Stimulated activated naive CD4-positive, alpha-beta T cell treated with Interleukin-2 at 50 U/mL for 16 hours (primary cell): Measurements from ENCODE around the gene TMEM89.

Experiments
- DNase-seq: peaks from one replicate; lab custom pipeline; 2025; lab: John Stamatoyannopoulos, UW

The TMEM89 gene

DNA sequence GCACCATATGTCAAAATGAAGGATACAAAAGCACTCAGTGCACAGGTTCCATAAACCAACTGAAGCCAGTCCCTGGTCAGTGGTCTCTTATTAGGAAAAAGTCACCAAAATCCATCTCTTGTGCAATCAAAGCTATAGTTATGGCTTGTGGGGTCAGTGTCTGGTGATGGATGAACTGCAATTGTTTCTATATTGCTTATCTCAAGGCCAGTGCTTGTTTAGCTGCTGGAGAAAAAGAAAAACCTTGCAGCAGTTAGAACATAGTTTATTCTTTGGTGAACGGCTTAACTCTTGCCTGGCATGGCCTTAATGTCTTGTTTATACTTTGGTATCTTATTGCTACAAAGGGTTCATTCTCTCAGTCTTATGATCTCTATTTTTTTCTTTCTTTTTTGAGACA is 9.3 kb downstream of the TMEM89 start:
- DNase-seq: no peak

DNA sequence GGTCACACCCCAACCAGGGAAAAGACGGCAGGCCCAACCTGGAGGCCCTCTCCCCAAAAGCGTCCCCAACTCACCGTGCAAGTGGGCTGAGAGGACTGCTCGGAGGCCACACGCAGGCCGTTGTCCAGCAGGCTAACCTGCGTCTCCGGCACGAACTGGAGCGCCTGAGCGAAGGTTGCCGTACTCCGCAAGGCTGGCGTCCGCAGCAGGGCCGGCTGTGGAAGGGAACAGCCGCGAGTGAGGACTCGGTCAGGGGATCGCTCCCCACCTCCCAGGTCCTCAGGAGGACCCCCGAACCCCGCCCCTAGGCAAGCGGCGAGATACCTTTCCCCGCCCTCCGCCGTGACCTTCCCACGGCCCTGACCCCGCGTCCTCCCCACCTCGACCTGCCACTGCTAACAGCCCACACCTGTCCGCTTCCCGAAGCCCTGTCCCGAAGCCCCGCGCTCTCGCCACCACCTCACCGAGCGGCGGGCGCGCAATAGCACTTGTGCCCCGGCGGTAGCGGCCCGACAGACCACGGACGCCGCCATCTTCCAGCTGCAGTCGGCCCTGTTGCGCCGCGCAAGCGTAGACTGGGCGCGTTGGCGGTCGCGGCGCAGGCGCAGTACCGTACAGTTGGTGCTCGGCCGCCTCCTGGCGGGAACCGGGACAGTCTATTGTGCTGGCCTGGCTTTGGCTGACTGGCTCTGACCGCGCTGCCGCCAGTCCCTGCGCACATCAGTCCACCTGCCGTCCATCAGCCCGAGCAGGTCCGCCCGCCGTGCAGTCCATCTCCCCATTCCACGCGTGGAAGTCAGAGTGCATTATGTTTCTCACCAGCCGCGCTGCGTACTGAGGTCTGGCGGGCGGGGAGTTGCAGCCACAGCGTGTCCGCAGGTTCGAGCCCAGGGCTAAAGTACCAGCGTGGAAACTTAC is 12.2 kb downstream of the TMEM89 start, which contains the start of gene UQCRC1:
UQCRC1 (minus strand) TSS at position 559 of the 918 bp plus-strand sequence; CDS start at position 533, 26 bp downstream.
- peak; percentile 85 for DNase-seq

DNA sequence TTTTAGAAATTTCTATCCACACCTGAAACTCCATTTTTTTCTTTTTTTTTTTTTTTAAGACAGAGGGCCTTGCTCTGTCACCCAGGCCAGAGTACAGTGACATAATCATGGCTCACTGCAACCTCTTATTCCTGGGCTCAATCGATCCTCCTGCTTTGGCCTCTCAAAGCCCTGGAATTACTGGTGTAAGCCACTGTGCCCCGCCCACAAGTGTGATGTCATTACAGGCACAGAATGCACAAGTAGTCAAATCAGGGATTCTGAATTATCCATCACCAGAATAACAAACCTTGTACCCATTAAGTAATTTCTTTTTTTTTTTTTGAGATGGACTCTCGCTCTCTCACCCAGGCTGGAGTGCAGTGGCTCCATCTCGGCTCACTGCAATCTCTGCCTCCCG is 14.1 kb downstream of the TMEM89 start:
- no peak for DNase-seq

DNA sequence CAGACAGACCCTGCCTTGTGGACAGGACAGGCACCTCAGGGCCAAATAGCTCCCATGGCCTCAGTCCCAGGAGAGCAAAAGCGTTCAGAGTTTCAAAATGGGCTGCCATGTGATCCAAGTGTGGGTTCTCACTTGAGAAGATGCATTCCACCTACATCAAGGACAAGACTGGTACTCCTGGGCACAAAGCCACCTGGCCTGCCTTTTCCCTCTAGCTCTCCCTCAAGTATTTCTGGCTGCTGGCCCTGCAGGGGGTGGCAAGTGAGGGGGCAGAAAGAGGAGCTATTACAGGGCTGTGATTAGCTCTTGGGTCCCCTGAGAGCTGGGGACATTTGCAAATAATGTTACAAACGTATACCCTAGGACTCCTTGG is 20.0 kb downstream of the TMEM89 start:
- DNase-seq: no peak

DNA sequence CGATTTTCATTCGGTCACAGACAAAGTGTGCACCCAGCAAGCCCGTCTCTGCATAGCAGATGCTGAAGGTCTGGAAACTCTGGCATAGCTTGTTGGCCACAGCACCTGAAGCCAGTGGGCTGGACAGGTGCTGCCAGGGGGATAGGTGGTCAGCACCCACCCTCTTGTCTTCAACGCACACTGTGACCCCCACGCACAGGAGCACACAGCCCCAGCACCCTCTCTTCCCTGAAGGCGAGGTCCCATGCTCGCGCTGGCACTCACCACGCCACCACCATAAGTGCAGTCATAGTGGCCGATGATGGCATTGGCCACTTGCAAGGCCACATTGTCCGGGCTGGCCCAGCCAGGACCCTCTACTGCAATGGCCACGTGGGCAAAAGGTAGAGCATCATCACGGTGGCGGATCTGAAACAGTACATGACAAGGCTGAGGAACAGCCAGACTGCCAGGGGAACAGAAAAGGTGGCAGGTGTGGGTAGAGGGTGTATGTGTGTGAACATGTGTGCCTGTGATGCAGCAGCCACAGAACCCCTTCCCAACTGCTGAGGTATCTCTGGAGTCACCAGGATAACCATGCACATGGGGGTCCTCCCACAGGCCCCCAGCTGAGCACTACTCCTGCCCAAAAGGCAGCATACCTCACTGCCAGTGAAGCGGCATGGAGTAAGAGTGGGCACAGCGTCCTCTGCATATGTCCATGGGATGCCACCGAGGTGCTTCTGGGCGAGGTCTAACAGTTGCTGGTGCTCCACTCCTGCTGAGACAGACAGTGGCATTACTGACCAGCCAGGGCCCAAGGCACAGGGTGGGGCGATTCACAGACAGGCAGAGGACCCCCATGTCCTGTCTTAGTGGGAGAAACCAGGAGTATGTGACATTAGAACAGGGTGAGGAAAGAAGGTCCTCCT is 20.6 kb downstream of the TMEM89 start:
- no peak for DNase-seq

DNA sequence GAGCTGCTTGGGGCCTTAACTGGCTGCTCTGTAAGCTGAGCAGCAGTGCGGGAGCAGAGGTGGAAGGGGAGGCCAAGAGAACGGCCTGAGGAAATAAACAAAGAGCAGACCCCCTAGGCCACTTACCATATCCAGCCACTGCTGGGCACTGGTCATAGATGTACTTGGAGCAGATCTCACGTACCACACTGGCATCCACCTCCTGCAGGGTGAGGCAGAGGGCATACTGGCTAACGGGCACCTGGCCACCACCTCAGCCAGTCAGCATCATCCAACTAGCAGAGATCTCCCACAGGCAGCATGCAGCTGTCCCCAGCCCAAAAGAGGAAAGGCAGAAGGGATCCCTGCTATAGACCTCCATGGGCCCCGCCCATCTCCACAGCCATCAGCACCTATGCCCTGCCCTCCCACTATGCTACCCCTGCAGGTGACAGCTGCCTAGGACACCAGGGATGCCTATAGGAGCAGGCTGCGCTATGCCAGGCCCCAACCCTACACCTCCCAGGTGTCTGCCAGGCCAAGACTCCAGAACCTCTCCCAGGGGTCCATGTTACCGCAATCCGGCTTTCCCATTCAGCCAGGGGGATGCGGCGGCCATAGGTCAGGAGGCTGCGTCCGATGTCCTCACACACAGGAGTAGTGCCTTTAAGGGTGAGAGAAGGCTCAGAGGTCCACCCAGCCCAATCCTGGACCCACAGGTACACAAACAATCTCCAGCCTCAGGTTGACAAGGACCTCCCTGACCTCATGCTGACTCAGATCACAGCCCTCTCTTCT is 21.9 kb downstream of the TMEM89 start:
- no peak for DNase-seq

DNA sequence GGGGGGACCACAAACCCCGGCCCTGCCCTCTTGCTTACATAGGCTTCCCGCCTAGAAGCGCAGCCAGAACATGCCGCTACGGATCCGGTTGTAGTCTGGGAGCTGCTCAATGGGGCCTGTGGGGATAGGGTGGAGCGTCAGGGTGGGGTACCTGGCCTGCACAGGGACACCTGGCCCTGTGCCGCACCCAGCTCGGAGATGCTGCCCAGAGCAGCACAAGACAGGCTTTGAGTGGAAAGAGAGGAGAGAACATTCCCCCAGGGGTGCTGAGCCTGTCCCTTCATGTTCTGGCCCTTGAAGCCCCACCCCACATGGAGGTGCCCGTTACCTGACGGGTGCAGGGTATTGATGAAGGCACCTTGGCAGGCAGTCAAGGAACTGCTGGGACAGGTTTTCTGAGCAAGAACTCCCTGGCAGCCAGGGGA is 22.5 kb downstream of the TMEM89 start:
- DNase-seq: no peak

DNA sequence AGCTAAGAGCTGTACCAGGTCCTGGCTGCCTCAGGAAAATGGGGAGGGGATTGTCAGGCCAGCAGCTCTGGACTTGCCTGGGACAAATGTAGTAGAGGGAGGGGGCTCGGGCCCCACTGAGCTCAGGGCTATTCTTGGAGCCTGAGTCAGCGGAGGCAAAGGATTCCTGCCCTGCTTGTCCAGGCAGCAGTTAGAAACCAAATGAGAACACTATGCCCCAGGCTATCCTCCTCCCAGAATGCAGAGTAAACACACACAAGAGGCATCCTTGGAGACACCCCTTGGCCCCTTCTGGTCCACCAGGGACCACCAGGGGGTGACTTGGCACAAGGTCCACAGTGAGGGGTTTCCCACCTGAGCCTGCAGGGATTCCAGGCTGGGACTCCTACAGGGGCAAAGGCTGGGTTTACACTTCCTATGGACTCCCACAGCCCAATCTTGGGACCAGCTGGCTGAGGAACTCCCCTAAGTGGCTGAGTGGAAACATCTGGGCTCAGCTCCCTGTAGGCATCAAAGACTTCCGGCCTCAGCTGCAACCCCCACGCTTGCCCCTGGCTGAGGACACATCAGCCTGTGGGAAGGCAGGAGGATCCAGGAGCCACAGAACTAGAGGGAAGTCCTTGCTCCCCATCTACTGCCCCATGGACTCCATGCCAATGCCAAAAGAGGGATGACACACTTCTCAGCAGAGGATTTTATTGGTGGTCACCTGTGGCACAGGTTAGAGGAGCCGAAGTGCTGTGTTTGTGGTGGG is 23.1 kb downstream of the TMEM89 start:
- DNase-seq: no peak

DNA sequence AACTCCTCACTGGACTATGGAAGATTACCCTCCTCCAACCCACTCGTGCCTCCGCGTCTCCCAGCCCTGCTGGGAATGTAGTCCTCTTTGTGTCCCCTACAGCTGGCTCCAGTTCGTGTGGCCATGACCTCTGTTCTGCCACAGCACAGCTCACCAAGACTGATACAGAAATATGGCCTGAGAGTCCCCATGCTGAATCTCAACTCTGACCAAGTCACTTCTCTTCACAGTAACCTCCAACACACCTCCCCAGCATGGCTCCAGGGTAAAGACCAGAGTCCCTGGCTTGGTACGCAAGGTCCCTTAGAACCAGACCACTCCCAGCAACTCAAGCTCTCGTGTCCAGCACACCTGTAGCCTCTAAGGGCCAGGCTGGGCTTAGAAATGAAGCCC is 24.2 kb downstream of the TMEM89 start:
- no peak for DNase-seq

DNA sequence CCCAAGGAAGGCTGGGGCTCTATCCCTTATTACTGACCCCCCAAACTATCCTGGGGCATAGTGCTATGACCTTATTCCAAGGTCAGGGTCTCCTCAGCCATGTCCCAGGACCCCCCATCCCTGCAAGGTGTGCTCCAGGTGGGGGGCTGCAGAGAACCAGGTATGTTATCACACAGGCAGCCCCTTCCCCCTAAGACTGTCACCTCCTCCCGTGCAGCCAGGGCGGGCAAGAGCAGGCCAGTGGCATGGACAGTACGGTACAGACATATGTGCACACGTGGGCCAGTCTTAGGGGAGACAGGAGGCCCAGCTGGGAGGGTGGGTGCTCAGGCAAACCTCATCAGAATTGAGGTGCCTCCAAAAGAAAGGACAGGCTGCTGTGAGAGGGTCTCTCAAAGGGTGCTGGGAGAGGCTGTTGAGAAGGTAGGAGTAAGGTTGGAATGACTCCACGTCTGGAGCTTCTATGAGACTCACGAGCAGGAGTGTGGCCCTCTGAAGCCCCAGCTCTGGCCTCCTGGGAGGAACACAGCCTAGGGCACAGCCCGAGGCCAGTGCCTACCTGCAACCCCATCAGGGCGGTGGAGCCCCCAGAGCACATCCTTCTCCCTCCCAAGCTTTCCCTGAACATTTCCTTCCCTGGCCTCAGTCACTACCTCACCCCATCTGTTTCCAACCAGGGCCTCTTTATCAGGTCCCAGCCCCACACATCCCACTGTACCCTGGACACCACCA is 24.7 kb downstream of the TMEM89 start:
- no peak for DNase-seq

DNA sequence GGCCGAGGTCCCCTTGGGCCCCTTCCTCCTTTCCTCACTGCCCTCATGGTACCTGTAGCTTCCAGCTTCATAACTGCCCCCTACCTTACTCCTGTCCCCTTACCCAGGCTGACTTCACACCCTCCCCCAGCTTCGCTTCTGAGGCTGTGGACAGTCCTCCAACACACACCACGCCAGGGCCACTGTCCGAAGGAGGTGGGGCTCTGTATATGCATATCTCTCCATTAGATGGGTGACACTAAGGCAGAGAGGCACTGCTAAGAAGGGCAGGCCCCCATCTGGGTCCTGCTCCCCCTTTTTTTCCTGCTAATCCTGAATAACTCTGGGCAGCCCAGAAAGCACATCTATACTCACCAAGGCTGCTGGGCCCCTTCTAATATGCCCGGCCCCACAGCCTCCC is 25.4 kb downstream of the TMEM89 start:
- no peak for DNase-seq

DNA sequence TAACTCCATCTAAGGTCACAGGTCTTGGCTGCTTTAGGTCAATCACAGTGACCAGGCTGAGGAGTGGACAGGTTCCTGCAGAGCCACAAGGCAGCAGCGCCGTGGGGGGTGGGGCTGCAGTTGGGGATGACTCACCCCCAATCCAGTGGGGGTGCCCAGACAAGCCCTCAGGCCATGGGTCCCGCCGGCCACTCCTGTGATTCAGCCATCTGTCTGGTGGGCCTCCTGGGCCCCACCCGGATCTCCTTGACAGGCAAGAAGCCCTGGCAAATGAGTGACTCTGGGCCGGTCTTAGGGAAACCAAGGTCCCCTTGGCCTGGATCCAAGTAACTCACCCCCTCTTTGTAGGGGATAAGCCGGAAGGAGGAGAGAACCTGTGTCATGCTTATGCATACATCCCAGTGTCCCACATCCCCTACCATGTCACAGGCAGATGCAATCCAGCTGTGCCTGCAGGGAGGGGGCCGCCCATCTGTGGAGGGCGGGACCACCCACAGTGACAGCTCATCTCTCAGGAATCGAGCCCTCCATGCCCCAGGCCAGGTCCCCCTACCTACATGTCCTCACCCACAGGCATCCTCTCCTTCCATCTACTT is 25.9 kb downstream of the TMEM89 start:
- DNase-seq: no peak

DNA sequence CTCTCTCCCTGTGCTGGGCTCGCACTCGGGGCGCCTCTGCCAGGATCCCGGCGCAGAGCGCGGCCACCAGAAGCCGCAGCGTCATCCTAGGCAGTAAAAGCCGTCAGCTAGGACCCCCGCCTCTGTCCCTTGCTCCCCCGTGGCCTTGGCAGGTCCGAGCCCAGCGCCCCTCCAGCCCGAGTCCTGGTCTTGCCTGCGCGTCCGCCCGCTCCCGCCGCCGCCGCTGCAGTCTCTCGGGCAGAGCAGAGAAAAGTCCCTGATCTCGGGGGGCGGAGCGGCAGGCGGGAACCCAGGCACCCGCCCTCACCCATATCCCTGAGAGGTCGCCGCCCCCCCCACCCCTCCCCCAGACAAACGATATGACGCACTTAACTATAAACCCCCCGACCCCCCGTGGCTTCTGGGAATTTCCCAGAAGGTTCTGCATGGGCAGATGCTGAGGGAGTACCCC is 26.5 kb downstream of the TMEM89 start, which contains the start of gene COL7A1:
COL7A1 (minus strand) TSS at position 255 of the 451 bp plus-strand sequence; CDS start at position 85, 170 bp downstream.
- DNase-seq: no peak

DNA sequence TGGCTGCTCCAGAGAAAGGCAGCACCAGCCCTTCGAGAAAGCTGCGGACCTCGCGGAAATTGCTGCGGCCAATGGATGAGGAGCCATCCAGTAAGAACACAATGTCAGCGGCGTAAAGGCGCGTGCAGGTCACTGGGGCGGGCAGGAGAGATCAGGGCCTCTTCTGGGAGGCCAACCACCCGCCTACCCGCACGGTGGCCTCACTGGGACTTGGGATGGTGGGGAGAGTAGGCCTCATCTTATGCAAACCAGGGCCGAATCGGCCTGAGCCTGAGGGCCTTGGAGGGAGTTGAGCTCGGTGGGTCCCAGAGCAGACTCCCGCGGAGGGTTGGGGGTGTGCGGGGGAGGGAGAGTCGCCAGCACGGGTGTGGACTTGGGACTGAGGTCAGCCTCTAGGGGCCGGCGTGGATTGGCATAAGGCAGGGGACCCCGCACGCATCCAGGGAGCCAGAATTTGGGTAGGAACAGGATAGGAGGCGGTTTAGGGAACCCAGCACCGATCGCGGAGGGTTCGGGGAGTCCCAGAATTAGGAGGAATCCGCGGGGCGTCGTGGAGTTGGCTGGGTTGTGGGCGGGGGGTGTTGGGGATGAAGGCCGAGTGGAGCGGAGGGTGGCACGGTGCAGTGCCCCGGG is 27.0 kb downstream of the TMEM89 start:
- no peak for DNase-seq

DNA sequence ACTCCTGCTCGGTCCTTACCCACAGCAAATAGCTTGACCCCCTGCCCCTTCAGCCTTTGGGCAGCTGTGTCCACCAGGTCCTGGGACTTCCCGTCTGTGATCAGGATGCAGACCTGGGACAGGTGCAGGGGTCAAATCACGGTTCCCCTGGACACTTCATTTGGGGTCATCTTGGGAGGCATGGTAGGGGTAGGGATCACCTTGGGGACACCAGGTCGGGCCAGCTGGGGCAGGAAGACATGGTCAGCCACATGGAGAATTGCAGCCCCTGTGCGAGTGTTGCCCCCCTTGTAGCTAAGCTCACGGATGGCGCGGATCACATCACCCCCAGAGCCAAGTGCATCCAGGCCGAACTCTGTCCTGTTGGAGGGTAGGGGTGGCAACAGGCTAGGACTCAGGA is 28.2 kb downstream of the TMEM89 start:
- DNase-seq: no peak

DNA sequence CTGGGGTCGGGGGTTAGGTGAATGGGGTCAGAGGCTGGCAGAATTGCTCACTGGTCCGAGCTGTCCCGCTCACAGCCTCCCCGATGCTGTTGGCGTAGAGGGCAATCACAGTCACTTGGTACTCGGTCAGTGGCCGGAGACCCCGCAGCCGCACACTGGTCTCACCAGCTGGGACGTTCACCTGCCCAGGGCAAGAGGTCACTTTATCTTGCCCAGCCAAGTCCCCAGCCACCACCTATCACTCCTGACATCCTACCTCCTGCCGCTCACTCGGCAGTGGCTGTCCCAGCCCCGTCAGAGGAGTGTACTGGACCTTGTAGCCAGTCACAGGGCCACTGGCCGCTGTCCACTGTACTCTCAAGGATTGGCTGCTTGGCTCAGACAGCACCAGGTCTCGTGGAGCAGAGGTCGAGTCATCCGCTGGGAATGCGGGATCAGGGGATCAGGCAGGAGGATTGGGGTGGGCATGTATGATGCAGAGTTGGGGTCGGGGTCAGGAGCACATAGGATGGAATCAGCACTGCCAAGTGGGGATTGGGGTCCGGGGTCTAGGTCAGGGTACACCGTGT is 29.0 kb downstream of the TMEM89 start:
- DNase-seq: no peak

DNA sequence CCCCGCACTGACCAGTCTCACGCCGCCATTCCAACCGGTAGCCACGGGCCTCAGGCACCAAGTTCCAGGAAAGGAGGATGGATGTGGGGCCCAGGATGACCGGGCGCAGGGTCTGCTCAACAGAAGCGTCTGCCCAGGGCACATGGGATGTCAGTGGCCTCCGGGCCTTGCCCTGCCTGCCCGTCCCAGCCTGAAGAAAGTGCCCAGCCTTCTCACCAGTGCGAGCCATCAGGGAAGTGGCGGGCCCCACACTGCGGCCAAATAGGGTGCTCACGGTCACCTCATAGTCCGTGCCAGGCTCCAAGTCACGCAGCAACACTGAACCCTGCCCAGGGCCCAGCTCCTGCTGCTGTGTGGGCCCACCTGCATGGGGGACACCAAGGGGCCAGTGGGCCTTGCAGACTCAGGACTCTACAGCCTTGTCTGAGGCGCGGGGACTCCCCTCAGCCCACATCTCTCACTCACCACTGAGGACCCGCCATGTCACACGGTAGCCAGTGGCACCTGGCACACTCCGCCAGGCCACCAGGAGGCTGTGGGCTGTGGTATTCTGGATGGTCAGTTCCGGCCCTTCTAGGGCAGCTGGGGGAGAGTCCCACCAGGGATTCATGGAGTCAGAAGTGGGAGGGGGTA is 29.6 kb downstream of the TMEM89 start:
- DNase-seq: no peak

DNA sequence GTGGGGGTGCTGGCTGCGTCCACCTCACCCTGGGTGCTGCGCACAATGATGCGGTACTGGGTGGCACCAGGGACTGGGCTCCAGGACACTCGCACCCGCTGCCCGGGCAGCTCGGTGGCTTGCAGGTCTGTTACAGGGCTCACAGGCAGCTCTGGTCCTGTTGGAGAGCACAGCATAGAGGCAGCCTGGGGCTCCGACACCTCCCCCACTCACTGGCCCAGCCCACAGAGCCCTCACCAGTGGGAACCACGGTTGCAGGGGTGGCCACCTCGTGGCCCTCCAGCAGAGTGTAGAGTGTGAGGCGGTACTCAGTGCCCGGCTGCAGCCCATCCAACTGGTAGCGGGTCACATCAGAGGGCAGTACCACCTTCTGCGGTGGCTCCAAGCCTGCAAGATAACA is 30.1 kb downstream of the TMEM89 start:
- no peak for DNase-seq

DNA sequence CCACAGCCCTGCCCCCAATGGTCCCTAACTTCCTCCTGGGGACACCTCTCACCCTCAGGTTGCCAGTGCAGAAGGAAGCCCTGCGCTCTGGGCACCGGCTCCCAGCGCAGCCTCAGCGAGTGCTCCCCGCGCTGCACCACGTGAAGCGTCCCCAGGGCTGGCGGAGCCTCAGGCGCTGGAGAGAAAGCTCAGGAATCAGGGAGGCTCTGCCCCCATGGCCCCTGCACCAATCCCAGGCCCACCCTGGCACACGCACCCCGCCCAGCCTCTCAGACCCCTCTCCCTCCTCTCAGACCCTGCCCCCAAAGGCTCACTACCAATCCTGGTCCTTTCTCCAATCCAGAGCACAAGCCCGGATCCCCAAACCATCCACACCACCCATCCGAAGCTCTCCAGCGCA is 33.3 kb downstream of the TMEM89 start:
- DNase-seq: no peak
